ENCODE data around the gene BAIAP2L1. TPM values are rescaled to one million over a fixed set of nuclear protein-coding genes. Genes with fewer than 3 reads are reported as not detected.
A peak's percentile ranks its signal among the peaks of the same experiment; 100 is the strongest.

Gene BAIAP2L1
- total and polyA plus RNA-seq, 9 of the 15 experiments (the other 6 are each of a cell fraction or from before 2014, with no cell fraction given), result 4.2 to 29.8 (median 15.5) TPM

DNA sequence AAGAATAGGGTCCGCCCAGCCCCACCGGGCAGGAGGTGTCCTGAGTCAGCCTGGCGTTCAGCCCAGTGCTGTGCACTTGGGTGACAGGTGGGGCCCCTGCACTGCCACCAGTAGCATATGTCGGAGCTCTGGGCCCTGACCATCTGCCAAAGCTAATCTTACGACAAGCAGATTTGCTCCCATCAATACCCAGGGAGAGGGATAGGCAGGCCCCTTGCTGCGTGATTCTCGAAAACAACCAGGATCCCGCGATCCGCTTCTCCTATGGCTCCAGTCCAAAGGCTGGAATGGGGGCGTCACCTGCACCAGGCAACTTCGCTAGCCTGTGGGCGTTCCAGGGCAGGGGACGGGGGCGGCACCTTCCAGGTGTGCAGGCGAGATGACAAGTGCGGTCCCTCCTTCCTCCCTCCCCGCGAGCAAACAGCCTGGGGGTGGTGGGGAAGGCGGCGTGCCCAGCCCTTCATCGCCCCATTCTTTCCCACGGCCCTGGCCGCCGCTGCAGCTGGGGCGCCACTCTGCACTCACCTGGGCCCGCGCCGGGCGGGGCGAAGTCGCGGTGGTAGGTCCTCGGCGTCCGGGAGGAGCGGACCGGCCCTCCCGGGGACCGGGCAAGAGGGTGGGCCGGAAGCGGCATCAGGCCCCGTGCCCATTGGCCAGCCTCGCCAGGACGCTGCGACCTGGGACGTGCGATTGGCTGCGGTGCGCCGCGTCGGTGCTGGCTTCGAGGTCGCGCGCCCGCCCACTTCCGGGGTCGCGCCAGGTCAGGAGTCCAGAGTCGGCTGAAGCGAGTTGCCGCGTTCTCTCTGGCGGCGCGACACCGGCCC lies 149.1 kb downstream of the BAIAP2L1 start, which contains the start of gene TECPR1 (continued):
- no peak for TF ChIP-seq NELFE (IDR thresholded peaks at IDR 0.05; ENCODE audit: insufficient read depth, insufficient read length)
- TF ChIP-seq, protein P1, sequence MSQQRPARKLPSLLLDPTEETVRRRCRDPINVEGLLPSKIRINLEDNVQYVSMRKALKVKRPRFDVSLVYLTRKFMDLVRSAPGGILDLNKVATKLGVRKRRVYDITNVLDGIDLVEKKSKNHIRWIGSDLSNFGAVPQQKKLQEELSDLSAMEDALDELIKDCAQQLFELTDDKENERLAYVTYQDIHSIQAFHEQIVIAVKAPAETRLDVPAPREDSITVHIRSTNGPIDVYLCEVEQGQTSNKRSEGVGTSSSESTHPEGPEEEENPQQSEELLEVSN (IDR thresholded peaks at IDR 0.05; ENCODE audit: borderline replicate concordance in 1 of 2, extremely low read depth in 1 of 2, insufficient read depth in 1 of 2, insufficient read length in 1 of 2, low read depth in 1 of 2, low read length in 1 of 2, poor library complexity in 1 of 2, severe bottlenecking in 1 of 2), result peak in 1 of 2 experiments; percentile 79
- TF ChIP-seq SLC30A9 (CRISPR knock-in tag; IDR thresholded peaks at IDR 0.05), result no peak
- peak; percentile 62 for TF ChIP-seq ZFX (CRISPR knock-in tag; IDR thresholded peaks at IDR 0.05)
- TF ChIP-seq FOXM1 (IDR thresholded peaks at IDR 0.05; ENCODE audit: low read depth), result no peak
- TF ChIP-seq FOXM1 (CRISPR knock-in tag; IDR thresholded peaks at IDR 0.05; ENCODE audit: low read depth), result no peak
- TF ChIP-seq ZFP36 (IDR thresholded peaks at IDR 0.05; ENCODE audit: low read depth, low read length, partially characterized antibody), result no peak
- no peak for TF ChIP-seq ZNF133 (CRISPR knock-in tag; IDR thresholded peaks at IDR 0.05)
- peak; percentile 50 for TF ChIP-seq SAP30 (IDR thresholded peaks at IDR 0.05; ENCODE audit: borderline replicate concordance, insufficient read depth, low read depth, low read length, poor library complexity, severe bottlenecking)
- TF ChIP-seq SMARCE1 (IDR thresholded peaks at IDR 0.05), result no peak
- TF ChIP-seq RNF2 (IDR thresholded peaks at IDR 0.05), result no peak
- TF ChIP-seq, protein P2, sequence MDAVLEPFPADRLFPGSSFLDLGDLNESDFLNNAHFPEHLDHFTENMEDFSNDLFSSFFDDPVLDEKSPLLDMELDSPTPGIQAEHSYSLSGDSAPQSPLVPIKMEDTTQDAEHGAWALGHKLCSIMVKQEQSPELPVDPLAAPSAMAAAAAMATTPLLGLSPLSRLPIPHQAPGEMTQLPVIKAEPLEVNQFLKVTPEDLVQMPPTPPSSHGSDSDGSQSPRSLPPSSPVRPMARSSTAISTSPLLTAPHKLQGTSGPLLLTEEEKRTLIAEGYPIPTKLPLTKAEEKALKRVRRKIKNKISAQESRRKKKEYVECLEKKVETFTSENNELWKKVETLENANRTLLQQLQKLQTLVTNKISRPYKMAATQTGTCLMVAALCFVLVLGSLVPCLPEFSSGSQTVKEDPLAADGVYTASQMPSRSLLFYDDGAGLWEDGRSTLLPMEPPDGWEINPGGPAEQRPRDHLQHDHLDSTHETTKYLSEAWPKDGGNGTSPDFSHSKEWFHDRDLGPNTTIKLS (IDR thresholded peaks at IDR 0.05; ENCODE audit: borderline replicate concordance, low read depth), result peak; percentile 49; the same call in 1 of the 2 replicates
- no peak for TF ChIP-seq WHSC1 (IDR thresholded peaks at IDR 0.05; ENCODE audit: low read length)
- TF ChIP-seq BACH1 (tag; IDR thresholded peaks at IDR 0.05), result no peak
- TF ChIP-seq, protein P3, sequence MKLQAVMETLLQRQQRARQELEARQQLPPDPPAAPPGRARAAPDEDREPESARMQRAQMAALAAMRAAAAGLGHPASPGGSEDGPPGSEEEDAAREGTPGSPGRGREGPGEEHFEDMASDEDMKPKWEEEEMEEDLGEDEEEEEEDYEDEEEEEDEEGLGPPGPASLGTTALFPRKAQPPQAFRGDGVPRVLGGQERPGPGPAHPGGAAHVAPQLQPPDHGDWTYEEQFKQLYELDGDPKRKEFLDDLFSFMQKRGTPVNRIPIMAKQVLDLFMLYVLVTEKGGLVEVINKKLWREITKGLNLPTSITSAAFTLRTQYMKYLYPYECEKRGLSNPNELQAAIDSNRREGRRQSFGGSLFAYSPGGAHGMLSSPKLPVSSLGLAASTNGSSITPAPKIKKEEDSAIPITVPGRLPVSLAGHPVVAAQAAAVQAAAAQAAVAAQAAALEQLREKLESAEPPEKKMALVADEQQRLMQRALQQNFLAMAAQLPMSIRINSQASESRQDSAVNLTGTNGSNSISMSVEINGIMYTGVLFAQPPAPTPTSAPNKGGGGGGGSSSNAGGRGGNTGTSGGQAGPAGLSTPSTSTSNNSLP (IDR thresholded peaks at IDR 0.05; ENCODE audit: borderline replicate concordance, low read depth, low read length), result no peak
- TF ChIP-seq, protein P4, sequence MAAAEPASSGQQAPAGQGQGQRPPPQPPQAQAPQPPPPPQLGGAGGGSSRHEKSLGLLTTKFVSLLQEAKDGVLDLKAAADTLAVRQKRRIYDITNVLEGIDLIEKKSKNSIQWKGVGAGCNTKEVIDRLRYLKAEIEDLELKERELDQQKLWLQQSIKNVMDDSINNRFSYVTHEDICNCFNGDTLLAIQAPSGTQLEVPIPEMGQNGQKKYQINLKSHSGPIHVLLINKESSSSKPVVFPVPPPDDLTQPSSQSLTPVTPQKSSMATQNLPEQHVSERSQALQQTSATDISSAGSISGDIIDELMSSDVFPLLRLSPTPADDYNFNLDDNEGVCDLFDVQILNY (CRISPR knock-in tag; IDR thresholded peaks at IDR 0.05), result no peak
- no peak for TF ChIP-seq BHLHE40 (IDR thresholded peaks at IDR 0.05; ENCODE audit: low read length)
- TF ChIP-seq PTRF (tag; IDR thresholded peaks at IDR 0.05), result no peak
- TF ChIP-seq ELF2 (CRISPR knock-in tag; IDR thresholded peaks at IDR 0.05), result peak; percentile 89
- TF ChIP-seq, protein P5, sequence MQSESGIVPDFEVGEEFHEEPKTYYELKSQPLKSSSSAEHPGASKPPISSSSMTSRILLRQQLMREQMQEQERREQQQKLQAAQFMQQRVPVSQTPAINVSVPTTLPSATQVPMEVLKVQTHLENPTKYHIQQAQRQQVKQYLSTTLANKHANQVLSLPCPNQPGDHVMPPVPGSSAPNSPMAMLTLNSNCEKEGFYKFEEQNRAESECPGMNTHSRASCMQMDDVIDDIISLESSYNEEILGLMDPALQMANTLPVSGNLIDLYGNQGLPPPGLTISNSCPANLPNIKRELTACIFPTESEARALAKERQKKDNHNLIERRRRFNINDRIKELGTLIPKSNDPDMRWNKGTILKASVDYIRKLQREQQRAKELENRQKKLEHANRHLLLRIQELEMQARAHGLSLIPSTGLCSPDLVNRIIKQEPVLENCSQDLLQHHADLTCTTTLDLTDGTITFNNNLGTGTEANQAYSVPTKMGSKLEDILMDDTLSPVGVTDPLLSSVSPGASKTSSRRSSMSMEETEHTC (IDR thresholded peaks at IDR 0.05), result no peak
- TF ChIP-seq NFYB (IDR thresholded peaks at IDR 0.05; ENCODE audit: extremely low read depth, insufficient read length), result peak; percentile 88
